SK-N-MC (cell line): Measurements from ENCODE around the gene ARID1B.

Experiments used
- EZH2 ChIP-seq: fragments of 200-600 bp; sonication (generic); IDR thresholded peaks from one replicate; pipeline ENCODE4 v1.6.1; 2017; ENCODE audit warnings: antibody characterized with exemption
- FOXP2 ChIP-seq: optimal IDR thresholded peaks from 2 replicates; pipeline ENCODE3; 2011; ENCODE audit warnings: mild to moderate bottlenecking, moderate library complexity; ENCODE audit not compliant: insufficient read depth; ENCODE audit errors: extremely low read length, control extremely low read depth
- POLR2AphosphoS5 ChIP-seq: IDR thresholded peaks from 2 replicates; pipeline ENCODE4 v1.6.1; 2012; ENCODE audit warnings: mild to moderate bottlenecking, low read depth, low read length, borderline replicate concordance

DNA sequence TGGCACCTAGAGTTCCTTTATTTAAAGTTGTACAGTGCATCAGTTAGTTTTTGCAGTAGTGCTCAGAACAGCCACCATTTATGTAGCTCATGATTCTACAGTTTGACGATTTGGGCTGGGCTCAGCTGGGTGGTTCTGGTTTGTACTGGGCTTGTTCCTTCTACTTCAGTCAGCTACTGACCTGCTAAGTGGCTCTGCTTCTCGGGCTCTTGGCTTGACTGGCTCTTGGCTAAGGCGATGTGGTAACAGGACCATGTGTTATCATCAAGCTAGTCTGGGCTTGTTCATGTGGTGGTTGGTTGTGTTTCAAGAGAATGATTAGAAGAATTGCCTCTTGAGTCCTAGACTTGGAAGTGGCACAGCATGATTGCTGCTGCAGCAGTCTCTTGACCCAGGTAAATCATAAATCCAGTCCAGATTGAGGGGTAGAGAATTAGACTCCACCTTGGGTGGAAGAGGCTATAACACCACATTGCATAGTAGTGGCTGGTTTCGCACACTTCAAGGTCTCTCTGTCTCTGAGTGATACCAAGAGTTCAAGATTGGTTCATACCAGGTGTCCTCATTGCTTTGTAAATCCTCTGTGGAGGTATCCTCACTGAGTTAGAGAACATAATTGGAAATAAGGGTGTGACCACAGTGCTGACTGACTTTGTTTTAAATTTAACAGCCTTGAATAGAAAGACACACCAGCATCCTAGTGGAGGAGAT is 253.0 kb downstream of the ARID1B start:
- no peak for TF ChIP-seq POLR2AphosphoS5
- TF ChIP-seq EZH2, result no peak
- TF ChIP-seq FOXP2, result no peak
